Skeletal muscle satellite cell (primary cell): ENCODE measurements around the gene HES2.
A peak's percentile ranks its signal among the peaks of the same experiment; 100 is the strongest.
"Not testable (repeated sequence)": the region's sequence is repeated elsewhere in the genome, so short reads cannot be mapped to it uniquely, and the experiment has no call there.

Source experiments
- H3K27me3 ChIP-seq: 2 replicates; pipeline ENCODE4 v1.7.0; 2013; ENCODE audit warnings: low read length; ENCODE audit not compliant: control insufficient read depth, insufficient read depth
- H3K36me3 ChIP-seq: 2 replicates; pipeline ENCODE4 v1.7.0; 2013; ENCODE audit warnings: mild to moderate bottlenecking, control low read depth, low read length; ENCODE audit not compliant: insufficient read depth
- H3K4me1 ChIP-seq: 2 replicates; pipeline ENCODE4 v1.7.0; 2013; ENCODE audit warnings: low read length; ENCODE audit not compliant: control insufficient read depth, insufficient read depth
- H3K4me2 ChIP-seq: 2 replicates; pipeline ENCODE4 v1.7.0; 2013; ENCODE audit warnings: mild to moderate bottlenecking, low read length
- H3K4me3 ChIP-seq: 2 replicates; pipeline ENCODE4 v1.7.0; 2013; ENCODE audit warnings: low read length
- H3K9ac ChIP-seq: 2 replicates; pipeline ENCODE4 v1.7.0; 2013; ENCODE audit warnings: mild to moderate bottlenecking, low read depth, low read length, moderate library complexity
- H3K9me3 ChIP-seq: replicated peaks from 2 replicates; pipeline ENCODE4 v1.7.0; 2013; ENCODE audit warnings: mild to moderate bottlenecking, control low read depth, low read length

Gene HES2

DNA sequence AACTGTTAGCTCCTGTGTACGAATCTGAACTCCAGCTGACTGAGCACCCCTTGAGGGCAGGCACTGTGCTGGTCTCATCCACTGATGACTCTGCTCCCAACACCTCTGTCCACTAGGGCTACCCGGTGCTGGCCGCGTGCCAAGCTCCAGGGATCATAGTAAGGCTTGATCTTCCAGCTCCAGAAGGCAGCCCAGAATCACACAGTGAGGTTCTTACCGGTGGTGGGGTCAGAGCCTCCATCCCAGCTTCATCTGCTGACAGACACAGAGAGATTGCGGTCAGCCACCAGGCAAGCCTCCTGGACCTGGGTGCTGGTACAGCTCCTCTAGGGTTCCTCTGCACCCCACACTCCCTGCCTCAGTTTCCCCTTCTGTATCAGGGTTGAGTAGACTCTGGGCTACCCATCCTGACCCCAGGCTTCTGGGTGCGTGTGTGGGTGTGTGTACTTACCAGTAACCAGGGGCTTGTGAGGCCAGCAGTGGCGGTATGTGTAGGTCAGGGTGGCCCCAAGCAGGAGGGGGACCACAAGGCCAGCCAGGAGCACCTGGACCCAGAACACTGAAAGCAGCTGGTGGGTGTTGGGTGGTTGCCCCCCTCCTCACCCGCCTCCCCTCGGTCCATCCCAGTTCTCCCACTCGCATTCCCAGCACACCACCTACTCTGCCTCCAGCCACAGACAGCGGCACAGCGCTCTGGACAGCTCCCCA, 42.8 kb upstream of the HES2 start:
- no peak overlapping the region for H3K9ac ChIP-seq
- H3K27me3 ChIP-seq: peaks cover 12% of the 10 kb centered on the region
- H3K4me2 ChIP-seq: no peak overlapping the region
- peaks cover 10% of the 10 kb centered on the region for H3K36me3 ChIP-seq
- no peaks in the 10 kb centered on the region for H3K9me3 ChIP-seq
- H3K4me3 ChIP-seq: no peak overlapping the region
- no peaks in the 10 kb centered on the region for H3K4me1 ChIP-seq

DNA sequence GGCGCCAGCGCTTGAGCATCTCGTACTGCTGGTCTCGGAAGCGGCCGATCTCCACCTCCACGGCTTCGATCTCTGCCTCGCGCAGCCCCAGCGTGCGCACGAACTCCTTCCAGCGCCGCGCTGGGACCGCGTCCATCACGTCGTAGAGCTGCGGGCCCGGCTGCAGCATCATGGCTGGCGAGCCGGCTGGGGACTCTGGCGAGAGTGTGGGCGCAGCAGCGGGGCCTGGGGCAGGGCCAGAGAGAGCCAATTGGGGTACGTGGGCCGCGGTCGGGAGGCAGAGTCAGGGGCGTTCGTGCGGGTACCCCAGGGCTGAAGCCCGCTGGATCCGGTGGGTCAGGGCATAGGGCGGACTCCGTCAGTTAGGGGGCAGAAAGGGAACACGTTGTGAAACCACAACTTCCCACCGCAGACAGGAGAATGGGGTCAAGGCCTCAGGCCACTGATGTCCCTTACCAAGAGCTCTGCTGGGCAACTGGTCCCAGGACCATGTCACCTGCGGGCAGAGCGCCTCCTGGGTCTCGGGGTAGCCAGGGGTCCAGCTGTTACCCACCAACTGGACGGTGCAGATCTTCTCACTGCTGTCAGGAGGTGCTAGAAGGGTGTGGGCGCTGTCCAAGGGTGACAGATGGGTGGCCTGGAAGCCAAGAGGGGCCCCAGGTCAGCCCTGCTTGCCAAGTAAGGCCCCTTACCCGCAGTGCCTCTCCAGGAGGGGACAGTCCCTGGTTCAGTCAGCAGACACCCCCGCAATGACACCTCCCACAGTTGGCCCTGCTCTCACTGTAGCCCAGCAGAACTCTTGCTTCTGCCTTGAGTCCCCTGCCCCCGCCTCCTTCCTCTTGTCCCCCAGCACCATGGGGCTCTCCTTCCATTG, 42.1 kb upstream of the HES2 start:
- no peaks in the 10 kb centered on the region for H3K4me1 ChIP-seq
- H3K36me3 ChIP-seq: peaks cover 10% of the 10 kb centered on the region
- no peak overlapping the region for H3K9ac ChIP-seq
- peaks cover 20% of the 10 kb centered on the region for H3K27me3 ChIP-seq
- no peaks in the 10 kb centered on the region for H3K9me3 ChIP-seq
- no peak overlapping the region for H3K4me2 ChIP-seq
- H3K4me3 ChIP-seq: no peak overlapping the region

- peaks cover 10% of the 10 kb centered on the region for H3K36me3 ChIP-seq
- no peaks in the 10 kb centered on the region for H3K4me1 ChIP-seq
- H3K9ac ChIP-seq: no peak overlapping the region
- no peak overlapping the region for H3K4me3 ChIP-seq
- H3K27me3 ChIP-seq: peaks cover 27% of the 10 kb centered on the region
- H3K4me2 ChIP-seq: no peak overlapping the region
- no peaks in the 10 kb centered on the region for H3K9me3 ChIP-seq
Measured at GRCh38 chr1:6461051-6461530, 41.4 kb upstream of the HES2 start.

- H3K4me1 ChIP-seq: no peaks in the 10 kb centered on the region
- no peak overlapping the region for H3K9ac ChIP-seq
- no peak overlapping the region for H3K4me2 ChIP-seq
- no peak overlapping the region for H3K4me3 ChIP-seq
- no peaks in the 10 kb centered on the region for H3K9me3 ChIP-seq
- peaks cover 32% of the 10 kb centered on the region for H3K27me3 ChIP-seq
- H3K36me3 ChIP-seq: peaks cover 10% of the 10 kb centered on the region
Measured at GRCh38 chr1:6460301-6461050, 40.8 kb upstream of the HES2 start.

DNA sequence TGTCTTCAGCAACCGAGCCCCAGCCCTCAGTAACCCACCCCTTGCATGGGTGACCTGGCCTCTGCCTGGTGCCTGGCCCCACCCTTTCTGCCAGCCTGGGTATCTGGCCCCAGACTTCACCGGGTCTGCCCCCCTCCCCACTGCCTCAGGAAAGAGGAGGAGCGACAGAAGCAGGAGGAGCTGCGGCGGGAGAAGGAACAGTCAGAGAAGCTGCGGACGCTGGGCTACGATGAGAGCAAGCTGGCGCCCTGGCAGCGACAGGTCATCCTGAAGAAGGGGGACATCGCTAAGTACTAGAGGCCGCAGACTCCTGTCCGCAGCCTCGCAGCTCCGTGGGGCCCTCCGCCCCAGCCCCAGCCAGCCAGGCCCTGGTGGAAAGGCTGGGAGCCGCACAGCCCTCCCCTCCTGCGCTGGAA, 40.1 kb upstream of the HES2 start:
- H3K4me2 ChIP-seq: peak overlapping the region; percentile 36
- peaks cover 3% of the 10 kb centered on the region for H3K4me1 ChIP-seq
- H3K4me3 ChIP-seq: no peak overlapping the region
- no peak overlapping the region for H3K9ac ChIP-seq
- no peaks in the 10 kb centered on the region for H3K9me3 ChIP-seq
- H3K36me3 ChIP-seq: peaks cover 10% of the 10 kb centered on the region
- peaks cover 38% of the 10 kb centered on the region for H3K27me3 ChIP-seq

- Histone ChIP-seq H3K4me2 (no peak overlapping the region), H3K9me3 (no peaks in the 10 kb centered on the region), H3K4me1 (peaks cover 3% of the 10 kb centered on the region), H3K36me3 (peaks cover 3% of the 10 kb centered on the region), H3K9ac (no peak overlapping the region), H3K4me3 (no peak overlapping the region), H3K27me3 (peaks cover 58% of the 10 kb centered on the region)
Measured at GRCh38 chr1:6456800-6457466, 37.2 kb upstream of the HES2 start.

- H3K9ac ChIP-seq, H3K4me1 ChIP-seq, H3K36me3 ChIP-seq, H3K4me2 ChIP-seq, H3K9me3 ChIP-seq, H3K4me3 ChIP-seq: not testable (repeated sequence)
- H3K27me3 ChIP-seq: peaks cover 67% of the 10 kb centered on the region
Measured at GRCh38 chr1:6455752-6456520, 36.2 kb upstream of the HES2 start.

DNA sequence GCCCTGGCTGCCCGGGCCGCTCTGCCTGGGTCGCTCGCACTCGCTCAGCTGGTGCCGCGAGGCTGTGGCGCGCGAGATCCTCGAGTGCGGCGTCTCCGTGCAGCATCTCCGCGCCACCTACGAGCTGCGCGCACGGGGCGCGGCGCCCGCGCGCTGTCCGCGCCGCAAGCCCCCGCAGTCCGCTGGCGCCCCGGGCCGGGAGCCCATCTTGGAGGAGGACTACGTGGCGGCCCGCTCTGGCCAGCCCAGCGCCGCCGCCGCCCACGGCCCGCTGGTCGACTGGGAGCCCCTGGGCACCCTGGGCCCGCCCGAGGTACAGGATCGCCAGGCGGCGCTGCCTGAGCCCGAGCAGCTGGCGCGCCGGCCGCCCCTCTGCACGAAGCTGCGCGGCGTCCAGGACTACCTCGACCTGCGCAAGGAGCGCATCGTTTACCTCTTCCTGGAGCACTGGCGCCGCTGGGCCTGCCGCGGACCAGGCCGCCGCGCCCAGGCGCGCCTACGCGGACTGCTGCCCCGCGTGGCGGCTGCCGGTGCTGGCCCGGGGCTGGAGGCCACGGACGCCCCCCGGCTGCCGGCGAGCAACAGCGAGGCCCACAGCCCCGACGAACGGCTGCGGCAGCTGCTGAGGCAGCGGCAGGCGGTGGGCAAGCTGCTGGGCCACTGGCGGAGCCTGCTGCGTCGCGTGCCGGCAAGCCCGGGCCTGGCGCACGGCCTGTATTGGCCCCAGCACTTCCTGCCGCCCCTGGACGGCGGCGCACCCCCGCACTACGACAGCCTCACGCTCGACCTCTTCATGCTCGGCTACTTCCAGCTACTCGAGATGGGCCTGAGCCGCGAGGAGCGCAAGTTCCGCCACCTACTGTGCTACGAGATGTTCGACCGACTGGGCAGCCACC, 35.4 kb upstream of the HES2 start:
- Histone ChIP-seq H3K4me2 (peak overlapping the region; percentile 31), H3K9ac (no peak overlapping the region), H3K9me3 (no peaks in the 10 kb centered on the region), H3K36me3 (no peaks in the 10 kb centered on the region), H3K4me1 (peaks cover 3% of the 10 kb centered on the region), H3K4me3 (no peak overlapping the region), H3K27me3 (peaks cover 70% of the 10 kb centered on the region)

GRCh38 chr1:6453895-6454855, 34.5 kb upstream of the HES2 start:
- not testable (repeated sequence) for H3K9me3 ChIP-seq, H3K4me1 ChIP-seq, H3K9ac ChIP-seq, H3K4me3 ChIP-seq, H3K36me3 ChIP-seq
- Histone ChIP-seq H3K4me2 (peak overlapping the region; percentile 31), H3K27me3 (peaks cover 71% of the 10 kb centered on the region)
